C4-2B (cell line): ENCODE results near the gene GRIK4.

Experiments
- H3K27ac ChIP-seq: fragments of 450-650 bp; 2 replicates; pipeline ENCODE4 v1.5.1; 2017
- CTCF ChIP-seq: fragments of 450-650 bp; conservative IDR thresholded peaks from 2 replicates; pipeline ENCODE4 v1.5.1; 2017; ENCODE audit warnings: mild to moderate bottlenecking
- ZFX ChIP-seq: fragments of 450-650 bp; IDR thresholded peaks from 2 replicates; pipeline ENCODE4 v1.6.1; 2017

The GRIK4 gene

GRCh38 chr11:120528749-120529148, 17.2 kb downstream of the GRIK4 start:
- H3K27ac ChIP-seq = no peak overlapping the region
- TF ChIP-seq ZFX = no peak
- no peak for TF ChIP-seq CTCF

GRCh38 chr11:120529214-120529613, 17.7 kb downstream of the GRIK4 start:
- no peak overlapping the region for H3K27ac ChIP-seq
- TF ChIP-seq CTCF = no peak
- no peak for TF ChIP-seq ZFX

GRCh38 chr11:120529911-120530310, 18.4 kb downstream of the GRIK4 start:
- H3K27ac ChIP-seq = no peak overlapping the region
- TF ChIP-seq ZFX = no peak
- TF ChIP-seq CTCF = no peak

- no peak overlapping the region for H3K27ac ChIP-seq
- TF ChIP-seq CTCF = no peak
- TF ChIP-seq ZFX = no peak
These were observed 20.7 kb downstream of the GRIK4 start for GRCh38 chr11:120532082-120532831.

GRCh38 chr11:120532832-120533196, 21.3 kb downstream of the GRIK4 start:
- TF ChIP-seq CTCF (no peak), ZFX (no peak)
- H3K27ac ChIP-seq = no peak overlapping the region

- H3K27ac ChIP-seq = no peak overlapping the region
- TF ChIP-seq CTCF (no peak), ZFX (no peak)
These were observed 24.7 kb downstream of the GRIK4 start for GRCh38 chr11:120536091-120536796.

GRCh38 chr11:120536797-120537169, 25.2 kb downstream of the GRIK4 start:
- no peak overlapping the region for H3K27ac ChIP-seq
- TF ChIP-seq ZFX (no peak), CTCF (no peak)
